ENCODE measurements around the gene PIK3R1.
A peak's percentile ranks its signal among the peaks of the same experiment; 100 is the strongest.

Gene PIK3R1

GRCh38 chr5:68334553-68334886 lies 119.0 kb downstream of the PIK3R1 start:
- in situ Hi-C loops (cut with HindIII; ENCODE audit: low pct_ligation_motif_present, low sequenced_read_pairs), result no loop called here
- no peak for DNase-seq
- H3K36me3 ChIP-seq (replicated peaks), result no peaks in the 10 kb centered on the region
- H3K27ac ChIP-seq, result peak overlapping the region; percentile 73
- H3K4me3 ChIP-seq (ENCODE audit: low read depth, low read length), result no peak overlapping the region
- TF ChIP-seq, protein P1, sequence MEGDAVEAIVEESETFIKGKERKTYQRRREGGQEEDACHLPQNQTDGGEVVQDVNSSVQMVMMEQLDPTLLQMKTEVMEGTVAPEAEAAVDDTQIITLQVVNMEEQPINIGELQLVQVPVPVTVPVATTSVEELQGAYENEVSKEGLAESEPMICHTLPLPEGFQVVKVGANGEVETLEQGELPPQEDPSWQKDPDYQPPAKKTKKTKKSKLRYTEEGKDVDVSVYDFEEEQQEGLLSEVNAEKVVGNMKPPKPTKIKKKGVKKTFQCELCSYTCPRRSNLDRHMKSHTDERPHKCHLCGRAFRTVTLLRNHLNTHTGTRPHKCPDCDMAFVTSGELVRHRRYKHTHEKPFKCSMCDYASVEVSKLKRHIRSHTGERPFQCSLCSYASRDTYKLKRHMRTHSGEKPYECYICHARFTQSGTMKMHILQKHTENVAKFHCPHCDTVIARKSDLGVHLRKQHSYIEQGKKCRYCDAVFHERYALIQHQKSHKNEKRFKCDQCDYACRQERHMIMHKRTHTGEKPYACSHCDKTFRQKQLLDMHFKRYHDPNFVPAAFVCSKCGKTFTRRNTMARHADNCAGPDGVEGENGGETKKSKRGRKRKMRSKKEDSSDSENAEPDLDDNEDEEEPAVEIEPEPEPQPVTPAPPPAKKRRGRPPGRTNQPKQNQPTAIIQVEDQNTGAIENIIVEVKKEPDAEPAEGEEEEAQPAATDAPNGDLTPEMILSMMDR (IDR thresholded peaks at IDR 0.05; ENCODE audit: low read depth, low read length, missing control alignments), result no peak
- H3K27me3 ChIP-seq (replicated peaks), result no peaks in the 10 kb centered on the region

GRCh38 chr5:68335075-68335474 lies 119.5 kb downstream of the PIK3R1 start:
- no peak overlapping the region for H3K27ac ChIP-seq
- no peaks in the 10 kb centered on the region for H3K27me3 ChIP-seq (replicated peaks)
- no peaks in the 10 kb centered on the region for H3K36me3 ChIP-seq (replicated peaks)
- H3K4me3 ChIP-seq (ENCODE audit: low read depth, low read length), result no peak overlapping the region
- in situ Hi-C loops (cut with HindIII; ENCODE audit: low pct_ligation_motif_present, low sequenced_read_pairs), result no loop called here
- DNase-seq, result no peak
- TF ChIP-seq, protein P1 (IDR thresholded peaks at IDR 0.05; ENCODE audit: low read depth, low read length, missing control alignments), result no peak

DNA sequence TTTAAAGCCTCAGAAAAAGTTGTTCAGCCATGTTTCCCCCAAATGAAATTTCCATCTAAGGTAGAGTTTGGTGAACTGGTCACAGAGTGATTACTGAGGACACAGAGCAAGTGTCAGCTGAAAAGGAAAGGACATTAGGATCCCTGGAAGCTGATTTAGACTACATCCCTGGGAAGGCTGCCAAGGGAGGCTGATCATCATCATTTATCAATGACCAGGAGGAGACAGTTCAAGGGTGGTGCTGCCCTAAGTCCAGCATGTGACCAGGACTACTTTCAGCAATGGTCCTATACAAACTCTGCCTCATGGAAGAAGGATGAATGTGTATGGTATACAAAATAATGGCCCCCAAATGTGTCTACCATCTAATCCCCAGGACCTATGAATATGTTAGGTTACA lies 120.6 kb downstream of the PIK3R1 start:
- DNase-seq, result no peak
- no peaks in the 10 kb centered on the region for H3K27me3 ChIP-seq (replicated peaks)
- no peak overlapping the region for H3K27ac ChIP-seq
- TF ChIP-seq, protein P1 (IDR thresholded peaks at IDR 0.05; ENCODE audit: low read depth, low read length, missing control alignments), result no peak
- in situ Hi-C loops (cut with HindIII; ENCODE audit: low pct_ligation_motif_present, low sequenced_read_pairs), result no loop called here
- H3K36me3 ChIP-seq (replicated peaks), result no peaks in the 10 kb centered on the region
- H3K4me3 ChIP-seq (ENCODE audit: low read depth, low read length), result no peak overlapping the region

- in situ Hi-C loops (cut with HindIII; ENCODE audit: low pct_ligation_motif_present, low sequenced_read_pairs), result no loop called here
- Histone ChIP-seq H3K27me3 (replicated peaks) (no peaks in the 10 kb centered on the region), H3K4me3 (ENCODE audit: low read depth, low read length) (no peak overlapping the region), H3K36me3 (replicated peaks) (no peaks in the 10 kb centered on the region), H3K27ac (no peak overlapping the region)
- no peak for DNase-seq
- TF ChIP-seq, protein P1 (IDR thresholded peaks at IDR 0.05; ENCODE audit: low read depth, low read length, missing control alignments), result no peak
Observed at GRCh38 chr5:68337235-68337634, 121.7 kb downstream of the PIK3R1 start.

GRCh38 chr5:68339921-68340321 lies 124.4 kb downstream of the PIK3R1 start:
- in situ Hi-C loops (cut with HindIII; ENCODE audit: low pct_ligation_motif_present, low sequenced_read_pairs), result no loop called here
- H3K27ac ChIP-seq, result no peak overlapping the region
- H3K4me3 ChIP-seq (ENCODE audit: low read depth, low read length), result no peak overlapping the region
- no peaks in the 10 kb centered on the region for H3K36me3 ChIP-seq (replicated peaks)
- TF ChIP-seq, protein P1 (IDR thresholded peaks at IDR 0.05; ENCODE audit: low read depth, low read length, missing control alignments), result no peak
- H3K27me3 ChIP-seq (replicated peaks), result no peaks in the 10 kb centered on the region
- DNase-seq, result peak; percentile 44

DNA sequence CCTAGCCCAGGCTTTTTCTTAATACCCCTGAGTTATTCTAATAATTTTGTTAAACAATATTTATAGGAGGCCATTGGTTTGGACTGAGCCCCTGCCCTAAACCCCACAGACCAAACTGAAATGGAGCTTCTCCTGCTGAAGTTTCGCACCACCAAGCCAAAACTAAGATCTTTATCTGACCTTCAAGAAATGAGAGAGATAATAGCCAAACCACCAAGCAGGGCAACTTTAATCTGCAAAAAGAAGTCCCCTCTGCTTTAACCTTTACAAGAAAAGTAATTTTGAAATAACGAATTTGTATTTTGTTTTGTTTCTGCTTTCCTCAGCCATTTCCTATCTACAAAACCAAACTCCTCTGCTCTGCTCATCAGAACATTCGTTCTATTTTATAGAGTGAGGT lies 125.5 kb downstream of the PIK3R1 start:
- Histone ChIP-seq H3K4me3 (ENCODE audit: low read depth, low read length) (no peak overlapping the region), H3K27ac (no peak overlapping the region), H3K27me3 (replicated peaks) (no peaks in the 10 kb centered on the region), H3K36me3 (replicated peaks) (no peaks in the 10 kb centered on the region)
- TF ChIP-seq, protein P1 (IDR thresholded peaks at IDR 0.05; ENCODE audit: low read depth, low read length, missing control alignments), result no peak
- in situ Hi-C loops (cut with HindIII; ENCODE audit: low pct_ligation_motif_present, low sequenced_read_pairs), result no loop called here
- DNase-seq, result no peak

All from brain microvascular endothelial cell (primary cell).